Endothelial cell (in vitro differentiated cells): Measurements from ENCODE around the gene DPH3. TPM values are rescaled to one million over a fixed set of nuclear protein-coding genes. Genes with fewer than 3 reads are reported as not detected.

Experiments used
- DNase-seq: peaks from one replicate; pipeline ENCODE4 v3.0.0; 2021; ENCODE audit warnings: low spot score
- H3K27ac Mint-ChIP-seq: one replicate; pipeline ENCODE4 v1.8.0; 2021; ENCODE audit warnings: mixed read lengths, inconsistent platforms; ENCODE audit not compliant: unreplicated experiment
- H3K27me3 Mint-ChIP-seq: one replicate; pipeline ENCODE4 v1.8.0; 2021; ENCODE audit warnings: mild to moderate bottlenecking, moderate library complexity, mixed read lengths, inconsistent platforms; ENCODE audit not compliant: unreplicated experiment
- H3K36me3 Mint-ChIP-seq: one replicate; pipeline ENCODE4 v1.8.0; 2021; ENCODE audit warnings: mild to moderate bottlenecking, low read depth, mixed read lengths, inconsistent platforms; ENCODE audit not compliant: unreplicated experiment
- H3K4me1 Mint-ChIP-seq: one replicate; pipeline ENCODE4 v1.8.0; 2021; ENCODE audit warnings: mild to moderate bottlenecking, mixed read lengths, inconsistent platforms; ENCODE audit not compliant: unreplicated experiment
- H3K4me3 Mint-ChIP-seq: one replicate; pipeline ENCODE4 v1.8.0; 2021; ENCODE audit warnings: mild to moderate bottlenecking, mixed read lengths, inconsistent platforms; ENCODE audit not compliant: unreplicated experiment
- H3K9me3 Mint-ChIP-seq: one replicate; pipeline ENCODE4 v1.8.0; 2021; ENCODE audit warnings: mixed read lengths, inconsistent platforms; ENCODE audit not compliant: unreplicated experiment
- CTCF ChIP-seq: fragments of 200-600 bp; sonication (generic); IDR thresholded peaks from one replicate; pipeline ENCODE4 v1.5.0; 2021; ENCODE audit warnings: antibody characterized with exemption; ENCODE audit not compliant: unreplicated experiment
- total RNA-seq: library from RNA; stranded (reverse); fragmentation: NEBNext Ultra II Directional; extraction: Animal tissue kit (Norgen Biotek cat#: 25700); gene quantifications from one replicate; pipeline ENCODE4 v1.2.1, GENCODE V29; 2021; ENCODE audit not compliant: unreplicated experiment

The DPH3 gene
- total RNA-seq, 1 donor from 2014 or later = 33.3 TPM

DNA sequence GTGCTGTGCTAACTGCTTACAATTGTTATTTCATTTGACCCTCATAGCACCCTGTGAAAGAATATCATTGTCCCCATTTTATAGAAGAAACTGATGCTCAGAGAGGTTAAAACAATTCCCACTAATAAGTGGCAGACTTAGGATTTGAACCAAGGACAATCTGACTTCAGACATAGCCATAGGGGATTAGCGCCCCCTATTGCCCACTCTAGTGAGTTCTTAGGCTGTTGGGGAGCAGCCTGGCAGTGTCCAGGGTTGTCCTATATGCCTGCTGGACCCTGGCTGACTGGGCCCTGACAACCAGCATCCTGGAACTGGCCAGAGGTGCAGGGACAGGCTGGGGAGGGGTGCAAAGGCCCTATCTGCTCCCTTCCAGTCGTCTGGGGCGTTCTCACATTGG, 15.4 kb downstream of the DPH3 start:
- H3K27ac Mint-ChIP-seq = no peak overlapping the region
- H3K36me3 Mint-ChIP-seq = no peaks in the 10 kb centered on the region
- peaks cover 4% of the 10 kb centered on the region for H3K27me3 Mint-ChIP-seq
- no peak overlapping the region for H3K4me3 Mint-ChIP-seq
- H3K4me1 Mint-ChIP-seq = peaks cover 9% of the 10 kb centered on the region
- TF ChIP-seq CTCF = peak; percentile 61
- peak; percentile 58 for DNase-seq
- H3K9me3 Mint-ChIP-seq = no peaks in the 10 kb centered on the region

DNA sequence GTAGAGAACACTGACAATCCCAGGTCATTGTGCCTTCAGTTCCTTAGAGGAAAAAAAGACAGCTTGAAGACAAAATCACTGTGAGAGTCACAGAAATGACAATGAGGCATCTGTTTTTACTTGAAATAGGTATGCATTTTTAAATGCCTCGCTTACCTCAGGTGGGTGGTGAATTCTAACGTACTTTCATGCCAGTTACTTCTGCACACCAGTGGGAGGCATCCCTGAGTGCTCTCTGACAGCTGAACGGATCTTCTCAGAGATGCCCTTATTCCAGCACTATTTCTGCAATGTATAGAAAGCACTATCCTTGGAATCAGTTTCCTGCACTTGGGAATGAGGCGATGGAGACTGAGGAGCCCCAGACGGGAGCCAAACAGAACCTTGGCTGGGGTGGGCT, 16.2 kb downstream of the DPH3 start:
- TF ChIP-seq CTCF = no peak
- no peak for DNase-seq
- Mint-ChIP-seq H3K4me3 (no peak overlapping the region), H3K27me3 (peaks cover 7% of the 10 kb centered on the region), H3K36me3 (no peaks in the 10 kb centered on the region), H3K4me1 (peaks cover 17% of the 10 kb centered on the region), H3K9me3 (no peaks in the 10 kb centered on the region), H3K27ac (no peak overlapping the region)

- peak; percentile 83 for DNase-seq
- H3K9me3 Mint-ChIP-seq = no peaks in the 10 kb centered on the region
- H3K4me3 Mint-ChIP-seq = no peak overlapping the region
- H3K36me3 Mint-ChIP-seq = no peaks in the 10 kb centered on the region
- peak; percentile 90 for TF ChIP-seq CTCF
- no peak overlapping the region for H3K27ac Mint-ChIP-seq
- peaks cover 19% of the 10 kb centered on the region for H3K4me1 Mint-ChIP-seq
- H3K27me3 Mint-ChIP-seq = peaks cover 10% of the 10 kb centered on the region
Measured at GRCh38 chr3:16247282-16248061, 17.3 kb downstream of the DPH3 start.

DNA sequence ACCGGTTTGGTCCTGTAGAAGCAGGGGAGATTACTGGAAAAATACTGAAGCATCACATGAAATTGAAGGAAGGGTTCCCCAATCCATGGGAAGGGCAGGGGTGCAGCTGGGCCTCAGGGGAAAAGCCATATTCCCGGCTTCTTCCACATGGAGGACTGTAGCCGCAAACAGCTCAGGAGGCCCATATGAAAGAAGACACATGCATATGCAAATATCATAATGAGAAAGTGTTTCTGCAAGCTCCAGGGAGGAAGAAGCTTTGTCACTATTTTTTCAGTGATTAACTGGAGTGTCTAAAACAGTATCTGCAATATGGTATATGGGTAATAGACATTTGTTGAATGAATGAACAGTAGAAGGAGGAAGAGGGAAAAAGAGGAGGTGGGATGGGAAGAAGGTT, 19.1 kb downstream of the DPH3 start:
- no peak for DNase-seq

More for the DNA sequence above, 19.1 kb downstream of the DPH3 start:
- TF ChIP-seq CTCF = no peak
- H3K27ac Mint-ChIP-seq = no peak overlapping the region
- H3K9me3 Mint-ChIP-seq = no peaks in the 10 kb centered on the region
- no peaks in the 10 kb centered on the region for H3K36me3 Mint-ChIP-seq
- no peak overlapping the region for H3K4me3 Mint-ChIP-seq
- peaks cover 13% of the 10 kb centered on the region for H3K4me1 Mint-ChIP-seq
- H3K27me3 Mint-ChIP-seq = peaks cover 12% of the 10 kb centered on the region
